ENCODE results near the gene C2orf81. TPM values are rescaled to one million over a fixed set of nuclear protein-coding genes. Genes with fewer than 3 reads are reported as not detected.

C2orf81 gene
- total and polyA plus RNA-seq, 5 donors from 2014 or later: 1.1 to 3.9 (median 2.1) TPM

GRCh38 chr2:74368499-74368898 lies 52.9 kb downstream of the C2orf81 start:
- H3K4me1 Mint-ChIP-seq: peaks cover 0 to 7% (median 2%) of the 10 kb centered on the region in 4 donors
- H3K4me3 ChIP-seq (ENCODE audit: low read depth, low read length): no peak overlapping the region
- H3K27ac Mint-ChIP-seq: no peak overlapping the region
- H3K4me1 ChIP-seq (ENCODE audit: control insufficient read depth, insufficient read depth, low read length, poor library complexity, severe bottlenecking): no peaks in the 10 kb centered on the region
- DNase-seq (no peak), ATAC-seq (ENCODE audit: low read depth in 2 of 2) (no peak)
- peaks cover 80% of the 10 kb centered on the region for H3K36me3 Mint-ChIP-seq
- H3K9me3 ChIP-seq (ENCODE audit: control insufficient read depth in 2 of 2, low read length in 2 of 2): no peaks in the 10 kb centered on the region
- no peaks in the 10 kb centered on the region for H3K9me3 Mint-ChIP-seq
- H3K27me3 ChIP-seq (ENCODE audit: control insufficient read depth, insufficient read depth, low read length): no peaks in the 10 kb centered on the region
- no peak overlapping the region for H3K4me3 Mint-ChIP-seq
- no peak overlapping the region for H3K27ac ChIP-seq (ENCODE audit: insufficient read depth, low read length, poor library complexity, severe bottlenecking)
- no peaks in the 10 kb centered on the region for H3K27me3 Mint-ChIP-seq
- H3K36me3 ChIP-seq (ENCODE audit: control insufficient read depth, insufficient read depth, low read length): peaks cover 78% of the 10 kb centered on the region

- Histone ChIP-seq H3K27ac (ENCODE audit: insufficient read depth, low read length, poor library complexity, severe bottlenecking) (no peak overlapping the region), H3K4me3 (ENCODE audit: low read depth, low read length) (no peak overlapping the region), H3K4me1 (ENCODE audit: control insufficient read depth, insufficient read depth, low read length, poor library complexity, severe bottlenecking) (no peaks in the 10 kb centered on the region), H3K36me3 (ENCODE audit: control insufficient read depth, insufficient read depth, low read length) (peaks cover 85% of the 10 kb centered on the region), H3K9me3 (ENCODE audit: control insufficient read depth in 2 of 2, low read length in 2 of 2) (no peaks in the 10 kb centered on the region), H3K27me3 (ENCODE audit: control insufficient read depth, insufficient read depth, low read length) (no peaks in the 10 kb centered on the region)
- Mint-ChIP-seq H3K27ac (peak overlapping the region in 1 of 3 donors; percentile 55), H3K9me3 (no peaks in the 10 kb centered on the region), H3K4me3 (no peak overlapping the region), H3K27me3 (no peaks in the 10 kb centered on the region), H3K36me3 (peaks cover 88% of the 10 kb centered on the region), H3K4me1 (peaks cover 0 to 7% (median 2%) of the 10 kb centered on the region in 4 donors)
- no peak for ATAC-seq (ENCODE audit: low read depth in 2 of 2)
- DNase-seq: no peak
These were observed 53.6 kb downstream of the C2orf81 start for GRCh38 chr2:74367789-74368188.

GRCh38 chr2:74366036-74366435 lies 55.4 kb downstream of the C2orf81 start:
- Mint-ChIP-seq H3K27ac (peak overlapping the region in 1 of 3 donors; percentile 68), H3K4me3 (no peak overlapping the region), H3K4me1 (peaks cover 0 to 4% (median under 1%) of the 10 kb centered on the region in 4 donors), H3K9me3 (no peaks in the 10 kb centered on the region), H3K27me3 (no peaks in the 10 kb centered on the region), H3K36me3 (peaks cover 89% of the 10 kb centered on the region)
- DNase-seq (no peak), ATAC-seq (ENCODE audit: low read depth in 2 of 2) (no peak)
- no peaks in the 10 kb centered on the region for H3K27me3 ChIP-seq (ENCODE audit: control insufficient read depth, insufficient read depth, low read length)
- peaks cover 98% of the 10 kb centered on the region for H3K36me3 ChIP-seq (ENCODE audit: control insufficient read depth, insufficient read depth, low read length)
- no peak overlapping the region for H3K4me3 ChIP-seq (ENCODE audit: low read depth, low read length)
- no peak overlapping the region for H3K27ac ChIP-seq (ENCODE audit: insufficient read depth, low read length, poor library complexity, severe bottlenecking)
- no peaks in the 10 kb centered on the region for H3K4me1 ChIP-seq (ENCODE audit: control insufficient read depth, insufficient read depth, low read length, poor library complexity, severe bottlenecking)
- no peaks in the 10 kb centered on the region for H3K9me3 ChIP-seq (ENCODE audit: control insufficient read depth in 2 of 2, low read length in 2 of 2)

GRCh38 chr2:74364533-74365505 lies 56.6 kb downstream of the C2orf81 start:
- Mint-ChIP-seq H3K9me3 (no peaks in the 10 kb centered on the region), H3K36me3 (peaks cover 86% of the 10 kb centered on the region), H3K4me3 (no peak overlapping the region), H3K4me1 (no peaks in the 10 kb centered on the region), H3K27me3 (no peaks in the 10 kb centered on the region), H3K27ac (peak overlapping the region in 1 of 3 donors; percentile 27)
- no peaks in the 10 kb centered on the region for H3K9me3 ChIP-seq (ENCODE audit: control insufficient read depth in 2 of 2, low read length in 2 of 2)
- peaks cover 96% of the 10 kb centered on the region for H3K36me3 ChIP-seq (ENCODE audit: control insufficient read depth, insufficient read depth, low read length)
- ATAC-seq (ENCODE audit: low read depth in 2 of 2) (no peak), DNase-seq (no peak)
- H3K4me1 ChIP-seq (ENCODE audit: control insufficient read depth, insufficient read depth, low read length, poor library complexity, severe bottlenecking): no peaks in the 10 kb centered on the region
- no peak overlapping the region for H3K27ac ChIP-seq (ENCODE audit: insufficient read depth, low read length, poor library complexity, severe bottlenecking)
- H3K4me3 ChIP-seq (ENCODE audit: low read depth, low read length): no peak overlapping the region
- no peaks in the 10 kb centered on the region for H3K27me3 ChIP-seq (ENCODE audit: control insufficient read depth, insufficient read depth, low read length)

Other genes with a start within 250 kb of the C2orf81 start
- gene MOB1A, start 242.7 kb downstream of the C2orf81 start, total RNA-seq: 161 TPM
- gene MOB1A, start 242.7 kb downstream of the C2orf81 start, polyA plus RNA-seq: 100 to 1,000 TPM; 152 to 209 (median 166) TPM
- gene MTHFD2, start 223.0 kb downstream of the C2orf81 start, total RNA-seq: 48.1 TPM
- gene MTHFD2, start 223.0 kb downstream of the C2orf81 start, polyA plus RNA-seq: 10 to 100 TPM; 18.5 to 36.6 (median 26.5) TPM
- 12.7 TPM for gene SLC4A5, start 78.2 kb downstream of the C2orf81 start, total RNA-seq
- under 1 TPM; 0.30 to 0.93 (median 0.62) TPM for gene SLC4A5, start 78.2 kb downstream of the C2orf81 start, polyA plus RNA-seq
- 83.5 TPM for gene DCTN1, start 41.3 kb downstream of the C2orf81 start, total RNA-seq
- gene DCTN1, start 41.3 kb downstream of the C2orf81 start, polyA plus RNA-seq: 10 to 100 TPM; 42.9 to 58.9 (median 47.0) TPM
- 18.4 TPM for gene WDR54, start 111 bp upstream of the C2orf81 start, total RNA-seq
- 10 to 100 TPM; 49.4 to 84.3 (median 59.2) TPM for gene WDR54, start 111 bp upstream of the C2orf81 start, polyA plus RNA-seq
- gene RTKN, start 20.3 kb upstream of the C2orf81 start, total RNA-seq: 0.39 TPM
- gene RTKN, start 20.3 kb upstream of the C2orf81 start, polyA plus RNA-seq: under 1 TPM in 2 of 4 donors, not detected in 2; 0.34 TPM
- gene INO80B, start 33.5 kb upstream of the C2orf81 start, total RNA-seq: 62.6 TPM
- gene INO80B, start 33.5 kb upstream of the C2orf81 start, polyA plus RNA-seq: 1 to 10 TPM; 5.0 to 9.3 (median 5.7) TPM
- gene WBP1, start 36.8 kb upstream of the C2orf81 start, total RNA-seq: 79.5 TPM
- gene WBP1, start 36.8 kb upstream of the C2orf81 start, polyA plus RNA-seq: 10 to 100 TPM; 33.5 to 46.7 (median 37.2) TPM
- gene MOGS, start 43.8 kb upstream of the C2orf81 start, total RNA-seq: 56.8 TPM
- gene MOGS, start 43.8 kb upstream of the C2orf81 start, polyA plus RNA-seq: 10 to 100 TPM; 31.7 to 38.0 (median 34.8) TPM
- gene MRPL53, start 51.1 kb upstream of the C2orf81 start, total RNA-seq: 57.2 TPM
- gene MRPL53, start 51.1 kb upstream of the C2orf81 start, polyA plus RNA-seq: 100 to 1,000 TPM; 120 to 163 (median 137) TPM
- 15.8 TPM for gene CCDC142, start 61.4 kb upstream of the C2orf81 start, total RNA-seq
- 10 to 100 TPM in 3 of 4 donors, 1 to 10 TPM in 1; 8.9 to 14.9 (median 10.4) TPM for gene CCDC142, start 61.4 kb upstream of the C2orf81 start, polyA plus RNA-seq
- 38.7 TPM for gene TTC31, start 61.5 kb upstream of the C2orf81 start, total RNA-seq
- 10 to 100 TPM; 21.7 to 24.7 (median 22.7) TPM for gene TTC31, start 61.5 kb upstream of the C2orf81 start, polyA plus RNA-seq
- not detected for gene LBX2, start 78.0 kb upstream of the C2orf81 start, total RNA-seq
- under 1 TPM in 2 of 4 donors, not detected in 2; 0.16 to 0.40 TPM for gene LBX2, start 78.0 kb upstream of the C2orf81 start, polyA plus RNA-seq
- gene PCGF1, start 86.1 kb upstream of the C2orf81 start, total RNA-seq: 17.0 TPM
- 10 to 100 TPM; 13.8 to 23.9 (median 15.6) TPM for gene PCGF1, start 86.1 kb upstream of the C2orf81 start, polyA plus RNA-seq
- not detected for gene TLX2, start 92.8 kb upstream of the C2orf81 start, total RNA-seq
- under 1 TPM in 2 of 4 donors, not detected in 2; 0.10 to 0.14 TPM for gene TLX2, start 92.8 kb upstream of the C2orf81 start, polyA plus RNA-seq
- gene DQX1, start 104.6 kb upstream of the C2orf81 start, total RNA-seq: 0.15 TPM
- gene DQX1, start 104.6 kb upstream of the C2orf81 start, polyA plus RNA-seq: not detected
- 183 TPM for gene AUP1, start 108.1 kb upstream of the C2orf81 start, total RNA-seq
- 100 to 1,000 TPM in 2 of 4 donors, 10 to 100 TPM in 2; 85.7 to 112 (median 99.7) TPM for gene AUP1, start 108.1 kb upstream of the C2orf81 start, polyA plus RNA-seq
- 25.8 TPM for gene HTRA2, start 108.3 kb upstream of the C2orf81 start, total RNA-seq
- gene HTRA2, start 108.3 kb upstream of the C2orf81 start, polyA plus RNA-seq: 10 to 100 TPM; 26.6 to 34.1 (median 30.5) TPM
- 1.1 TPM for gene LOXL3, start 132.3 kb upstream of the C2orf81 start, total RNA-seq
- gene LOXL3, start 132.3 kb upstream of the C2orf81 start, polyA plus RNA-seq: under 1 TPM in 1 of 4 donors, not detected in 3; 0.09 TPM
- gene DOK1, start 133.1 kb upstream of the C2orf81 start, total RNA-seq: 19.8 TPM
- gene DOK1, start 133.1 kb upstream of the C2orf81 start, polyA plus RNA-seq: 10 to 100 TPM; 29.9 to 39.3 (median 33.7) TPM
- gene M1AP, start 226.7 kb upstream of the C2orf81 start, total RNA-seq: not detected
- not detected for gene M1AP, start 226.7 kb upstream of the C2orf81 start, polyA plus RNA-seq
- 11.1 TPM for gene SEMA4F, start 232.6 kb upstream of the C2orf81 start, total RNA-seq
- gene SEMA4F, start 232.6 kb upstream of the C2orf81 start, polyA plus RNA-seq: 1 to 10 TPM; 7.3 to 10.0 (median 8.5) TPM